Measurements from ENCODE around the gene GRID1.

DNA sequence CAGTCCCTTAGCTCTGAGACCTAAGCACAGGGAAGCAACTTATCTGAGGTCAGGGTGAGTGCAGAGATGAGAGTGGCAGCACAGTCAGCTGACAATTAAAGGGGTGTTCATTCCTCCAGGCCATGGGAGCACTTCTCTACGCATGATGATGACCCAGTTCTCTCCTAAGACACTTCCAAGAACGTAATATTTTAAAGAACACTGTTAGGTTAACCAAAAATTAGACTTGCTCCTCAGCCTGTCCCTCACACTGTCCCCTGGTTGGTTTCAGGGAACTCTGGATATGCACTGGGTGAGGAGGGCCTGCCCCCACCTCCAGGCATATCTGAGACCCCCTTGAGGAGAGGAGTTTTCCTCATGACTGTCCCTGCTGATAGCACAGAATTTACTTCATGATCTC lies 767.5 kb downstream of the GRID1 start:
- no peak for TF ChIP-seq POLR2A (IDR thresholded peaks at IDR 0.05)
- TF ChIP-seq, protein P1, sequence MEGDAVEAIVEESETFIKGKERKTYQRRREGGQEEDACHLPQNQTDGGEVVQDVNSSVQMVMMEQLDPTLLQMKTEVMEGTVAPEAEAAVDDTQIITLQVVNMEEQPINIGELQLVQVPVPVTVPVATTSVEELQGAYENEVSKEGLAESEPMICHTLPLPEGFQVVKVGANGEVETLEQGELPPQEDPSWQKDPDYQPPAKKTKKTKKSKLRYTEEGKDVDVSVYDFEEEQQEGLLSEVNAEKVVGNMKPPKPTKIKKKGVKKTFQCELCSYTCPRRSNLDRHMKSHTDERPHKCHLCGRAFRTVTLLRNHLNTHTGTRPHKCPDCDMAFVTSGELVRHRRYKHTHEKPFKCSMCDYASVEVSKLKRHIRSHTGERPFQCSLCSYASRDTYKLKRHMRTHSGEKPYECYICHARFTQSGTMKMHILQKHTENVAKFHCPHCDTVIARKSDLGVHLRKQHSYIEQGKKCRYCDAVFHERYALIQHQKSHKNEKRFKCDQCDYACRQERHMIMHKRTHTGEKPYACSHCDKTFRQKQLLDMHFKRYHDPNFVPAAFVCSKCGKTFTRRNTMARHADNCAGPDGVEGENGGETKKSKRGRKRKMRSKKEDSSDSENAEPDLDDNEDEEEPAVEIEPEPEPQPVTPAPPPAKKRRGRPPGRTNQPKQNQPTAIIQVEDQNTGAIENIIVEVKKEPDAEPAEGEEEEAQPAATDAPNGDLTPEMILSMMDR (IDR thresholded peaks at IDR 0.05): no peak
